Esophagus (tissue), 2 donors: ENCODE results near the gene TSPAN11. TPM values are rescaled to one million over a fixed set of nuclear protein-coding genes. Genes with fewer than 3 reads are reported as not detected.

Experiments
- H3K27ac ChIP-seq, 2 donors: one replicate each; pipeline ENCODE4 v1.5.1; 2013; ENCODE audit warnings: low read depth in 2 of 2, mild to moderate bottlenecking in 2 of 2, inconsistent platforms in 1 of 2, low read length in 1 of 2, moderate library complexity in 1 of 2
- H3K27me3 ChIP-seq, 2 donors: one replicate each; pipeline ENCODE4 v1.6.1; 2013; ENCODE audit warnings: low read length in 2 of 2, control low read depth in 1 of 2, mild to moderate bottlenecking in 1 of 2; ENCODE audit not compliant: insufficient read depth in 2 of 2, control insufficient read depth in 1 of 2
- H3K36me3 ChIP-seq, 2 donors: one replicate each; pipeline ENCODE4 v1.6.1; 2013; ENCODE audit warnings: low read length in 1 of 2; ENCODE audit not compliant: control insufficient read depth in 2 of 2, insufficient read depth in 2 of 2
- H3K4me1 ChIP-seq, 2 donors: one replicate each; pipeline ENCODE4 v1.6.1; 2013; ENCODE audit warnings: low read length in 1 of 2; ENCODE audit not compliant: control insufficient read depth in 2 of 2, insufficient read depth in 2 of 2
- H3K4me3 ChIP-seq, 2 donors: one replicate each; pipeline ENCODE4 v1.5.1; 2013; ENCODE audit warnings: low read length in 2 of 2, mild to moderate bottlenecking in 2 of 2, low read depth in 1 of 2, moderate library complexity in 1 of 2
- H3K9me3 ChIP-seq, 2 donors: one replicate each; pipeline ENCODE4 v1.6.1; 2013; ENCODE audit warnings: mild to moderate bottlenecking in 2 of 2, low read depth in 1 of 2, low read length in 1 of 2, moderate library complexity in 1 of 2; ENCODE audit not compliant: control insufficient read depth in 2 of 2, insufficient read depth in 1 of 2
- WGBS, 2 donors: extraction: QIAGEN DNeasy Blood & Tissue Kit; methylation state at CpG; one replicate each; pipeline ENCODE4 v1.1.7; 2013; 5-methylcytosine and 5-hydroxymethylcytosine counted together
- polyA plus RNA-seq, 2 donors: library from polyadenylated mRNA; stranded (reverse); fragments of 200-250 nt; gene quantifications; one replicate each; pipeline ENCODE4 v1.2.3, GENCODE V29; 2013
- donor health status: healthy with polysubstance abuse.
- donor health status: Bipolar disorder and iron deficiency.

Gene TSPAN11
- polyA plus RNA-seq, 2 donors = 0.29 to 0.42 TPM

DNA sequence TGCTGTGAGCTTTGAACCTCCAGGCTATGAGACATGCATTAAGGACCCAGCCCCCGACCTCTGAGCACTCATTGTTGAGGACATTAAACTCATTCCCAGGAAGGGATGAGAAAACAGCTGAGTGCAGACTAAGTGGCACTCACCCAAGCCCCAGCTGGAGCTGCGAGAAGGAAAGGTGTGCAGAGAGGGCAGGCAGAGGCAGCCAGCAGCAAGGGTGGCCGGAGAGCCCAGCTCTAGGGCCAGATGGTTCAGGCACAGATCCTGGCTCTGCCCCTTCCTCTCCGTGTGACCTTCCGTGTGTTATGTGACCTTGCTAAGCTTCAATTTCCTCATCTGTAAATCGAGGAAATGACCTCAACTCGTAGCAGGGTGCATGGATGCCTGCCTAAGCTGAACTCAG lies 3.7 kb downstream of the TSPAN11 start:
- peaks cover 0 to 4% of the 10 kb centered on the region in 2 donors for H3K27me3 ChIP-seq
- H3K27ac ChIP-seq = no peak overlapping the region
- H3K4me1 ChIP-seq = peaks cover 3 to 5% of the 10 kb centered on the region in 2 donors
- WGBS, 2 donors = 64 to 71% methylated on average over 7 of the region's 7 CpGs
- H3K4me3 ChIP-seq = no peak overlapping the region
- H3K9me3 ChIP-seq = no peaks in the 10 kb centered on the region
- no peaks in the 10 kb centered on the region for H3K36me3 ChIP-seq

DNA sequence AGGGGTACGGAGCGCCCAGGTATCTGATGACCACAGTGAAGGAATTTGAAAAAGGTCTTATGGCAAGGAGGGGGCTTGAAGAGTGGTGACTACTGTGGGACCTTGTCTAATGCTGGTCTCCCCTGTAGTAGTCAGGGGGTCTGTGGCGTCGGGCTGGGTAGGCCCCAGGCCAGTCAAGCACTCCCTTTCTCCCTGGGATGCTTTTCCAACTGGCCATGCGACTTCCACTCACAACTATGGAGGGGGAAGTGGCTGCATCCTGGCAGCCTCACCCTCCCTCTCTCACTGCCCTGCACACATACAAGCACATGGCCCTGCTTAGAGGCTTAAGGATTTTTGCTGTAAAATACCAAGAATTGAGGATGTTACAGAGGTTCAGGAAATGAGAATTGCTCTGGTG lies 4.1 kb downstream of the TSPAN11 start:
- H3K4me3 ChIP-seq = no peak overlapping the region
- H3K9me3 ChIP-seq = no peaks in the 10 kb centered on the region
- 84% methylated on average over 5 of the region's 5 CpGs for WGBS, 2 donors
- H3K36me3 ChIP-seq = no peaks in the 10 kb centered on the region
- H3K27ac ChIP-seq = no peak overlapping the region
- peaks cover 0 to 4% of the 10 kb centered on the region in 2 donors for H3K27me3 ChIP-seq
- peaks cover 3 to 5% of the 10 kb centered on the region in 2 donors for H3K4me1 ChIP-seq

GRCh38 chr12:30932881-30933280 lies 6.3 kb downstream of the TSPAN11 start:
- H3K27ac ChIP-seq = no peak overlapping the region
- no peaks in the 10 kb centered on the region for H3K36me3 ChIP-seq
- no peaks in the 10 kb centered on the region for H3K4me1 ChIP-seq
- peaks cover 0 to 4% of the 10 kb centered on the region in 2 donors for H3K27me3 ChIP-seq
- WGBS, 2 donors = 81 to 88% methylated on average over 3 of the region's 3 CpGs
- no peaks in the 10 kb centered on the region for H3K9me3 ChIP-seq
- H3K4me3 ChIP-seq = no peak overlapping the region

DNA sequence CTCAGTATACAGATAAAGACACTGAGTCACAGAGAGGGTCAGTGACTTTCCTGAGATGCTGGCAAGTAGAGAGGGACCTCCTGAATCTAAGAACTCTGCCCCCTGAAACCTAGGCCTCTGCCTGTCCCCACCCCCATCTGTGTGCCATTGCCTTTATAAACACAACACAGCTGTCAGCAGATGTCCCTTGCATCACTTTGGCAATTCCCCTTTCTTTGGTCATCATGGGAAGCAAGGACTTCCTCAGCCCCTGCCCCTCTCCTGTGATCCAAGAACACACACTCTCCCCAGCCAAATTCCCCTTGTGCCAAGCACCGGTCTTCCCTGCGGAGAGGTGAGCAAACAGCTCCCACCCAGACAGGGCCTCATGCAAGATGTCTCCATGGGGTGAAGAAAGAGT lies 8.3 kb downstream of the TSPAN11 start:
- H3K4me1 ChIP-seq = no peaks in the 10 kb centered on the region
- H3K9me3 ChIP-seq = no peaks in the 10 kb centered on the region
- H3K27ac ChIP-seq = no peak overlapping the region
- H3K4me3 ChIP-seq = no peak overlapping the region
- H3K27me3 ChIP-seq = no peaks in the 10 kb centered on the region
- no peaks in the 10 kb centered on the region for H3K36me3 ChIP-seq
- 90 to 100% methylated on average over 2 of the region's 2 CpGs for WGBS, 2 donors

DNA sequence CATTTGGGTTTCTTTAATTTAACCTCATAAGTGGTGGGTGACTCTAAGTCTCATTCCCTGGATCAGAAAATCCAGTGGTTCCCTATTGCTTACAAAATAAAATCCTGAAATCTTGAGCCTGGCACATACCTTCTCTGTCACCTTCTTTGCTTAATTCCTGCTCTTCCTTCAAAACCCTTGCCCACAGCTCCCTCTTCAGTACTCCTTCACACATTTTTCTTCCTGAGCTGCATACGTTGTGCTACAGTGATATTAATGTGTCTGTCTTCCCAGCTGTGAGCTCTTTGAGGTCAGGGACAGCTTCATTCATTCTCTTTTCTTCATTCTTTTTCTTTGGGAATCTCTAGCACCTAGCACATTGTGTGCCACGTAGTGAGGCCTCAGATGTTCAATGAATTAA lies 9.5 kb downstream of the TSPAN11 start:
- no peaks in the 10 kb centered on the region for H3K9me3 ChIP-seq
- no peaks in the 10 kb centered on the region for H3K36me3 ChIP-seq
- H3K27me3 ChIP-seq = no peaks in the 10 kb centered on the region
- WGBS, 2 donors = 29 to 40% methylated on average over 2 of the region's 2 CpGs
- no peaks in the 10 kb centered on the region for H3K4me1 ChIP-seq
- no peak overlapping the region for H3K27ac ChIP-seq
- H3K4me3 ChIP-seq = no peak overlapping the region

GRCh38 chr12:30939234-30939633 lies 12.7 kb downstream of the TSPAN11 start:
- Histone ChIP-seq H3K4me3 (no peak overlapping the region), H3K4me1 (no peaks in the 10 kb centered on the region), H3K27ac (no peak overlapping the region), H3K36me3 (no peaks in the 10 kb centered on the region), H3K9me3 (no peaks in the 10 kb centered on the region), H3K27me3 (no peaks in the 10 kb centered on the region)
- WGBS, 2 donors = 80 to 89% methylated on average over 4 of the region's 4 CpGs

DNA sequence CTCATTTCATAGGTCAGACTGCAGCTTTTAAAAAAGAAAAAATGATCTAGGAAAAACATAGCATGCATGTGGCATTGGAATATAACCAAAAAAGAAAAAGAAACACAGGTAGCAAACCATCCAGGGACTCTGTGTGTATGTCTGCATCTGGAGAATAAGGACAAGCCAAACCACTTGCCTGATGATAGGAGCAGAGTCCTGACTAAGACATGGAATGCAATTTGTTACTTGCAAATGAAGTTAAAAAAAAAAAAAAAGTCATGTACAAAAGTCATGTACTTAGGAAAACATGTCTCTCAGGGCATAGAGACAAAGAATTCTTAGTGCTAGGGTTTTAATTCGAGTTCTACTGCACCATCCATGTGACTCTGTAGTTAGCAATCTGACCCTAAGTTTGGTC lies 15.9 kb downstream of the TSPAN11 start:
- Histone ChIP-seq H3K4me3 (no peak overlapping the region), H3K27ac (no peak overlapping the region), H3K36me3 (no peaks in the 10 kb centered on the region), H3K4me1 (no peaks in the 10 kb centered on the region), H3K9me3 (no peaks in the 10 kb centered on the region), H3K27me3 (no peaks in the 10 kb centered on the region)
- 43 to 45% methylated on average over 1 of the region's 1 CpG for WGBS, 2 donors

DNA sequence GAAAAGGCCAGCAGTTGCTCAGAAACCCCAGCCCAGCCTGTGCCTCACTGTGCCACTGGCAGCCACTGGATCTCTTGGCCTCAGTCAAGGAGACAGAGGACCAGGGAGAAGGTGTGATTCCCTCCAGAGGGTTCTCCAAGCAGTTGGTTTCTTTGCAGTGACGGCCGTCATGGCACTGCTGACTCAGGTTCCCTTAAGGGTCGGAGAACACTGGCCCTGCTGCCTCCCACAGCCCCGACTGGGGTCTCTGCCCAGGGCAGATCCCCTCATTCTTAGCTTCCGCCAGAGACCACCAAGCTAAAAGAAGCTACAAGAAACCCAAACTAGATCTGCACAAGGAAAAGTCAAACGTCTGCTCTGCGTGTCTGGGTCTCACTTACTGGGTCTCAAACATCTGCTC lies 16.4 kb downstream of the TSPAN11 start:
- no peaks in the 10 kb centered on the region for H3K36me3 ChIP-seq
- H3K9me3 ChIP-seq = no peaks in the 10 kb centered on the region
- H3K27ac ChIP-seq = no peak overlapping the region
- no peaks in the 10 kb centered on the region for H3K4me1 ChIP-seq
- H3K4me3 ChIP-seq = no peak overlapping the region
- WGBS, 2 donors = 80 to 81% methylated on average over 7 of the region's 7 CpGs
- H3K27me3 ChIP-seq = no peaks in the 10 kb centered on the region

- Histone ChIP-seq H3K36me3 (no peaks in the 10 kb centered on the region), H3K27ac (no peak overlapping the region), H3K4me1 (no peaks in the 10 kb centered on the region), H3K4me3 (no peak overlapping the region), H3K9me3 (no peaks in the 10 kb centered on the region), H3K27me3 (no peaks in the 10 kb centered on the region)
- 88 to 90% methylated on average over 11 of the region's 11 CpGs for WGBS, 2 donors
Observed at GRCh38 chr12:30945443-30946164, 19.1 kb downstream of the TSPAN11 start.

DNA sequence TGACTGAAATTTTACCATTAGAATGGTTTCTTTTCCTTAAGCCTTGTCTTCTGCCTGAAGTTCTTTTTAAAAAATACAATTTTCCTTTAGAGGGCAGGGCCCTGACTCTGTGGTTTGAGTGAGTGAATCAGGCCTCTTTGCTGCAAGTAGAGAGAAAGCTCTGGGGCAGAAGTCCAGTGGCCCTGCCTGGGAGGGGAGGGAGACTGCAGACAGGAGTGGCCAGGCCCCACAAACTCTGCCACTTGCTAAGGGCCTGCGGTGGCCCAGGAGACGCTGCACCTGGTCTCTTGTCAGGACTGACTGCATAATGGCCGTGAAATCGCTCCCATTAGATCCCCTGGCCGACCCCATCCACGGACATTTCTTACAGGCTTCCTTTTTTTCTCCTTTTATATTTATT lies 25.5 kb downstream of the TSPAN11 start:
- Histone ChIP-seq H3K4me1 (peaks cover 0 to 3% of the 10 kb centered on the region in 2 donors), H3K36me3 (no peaks in the 10 kb centered on the region), H3K27ac (no peak overlapping the region), H3K27me3 (no peaks in the 10 kb centered on the region), H3K9me3 (no peaks in the 10 kb centered on the region), H3K4me3 (no peak overlapping the region)
- 89 to 90% methylated on average over 6 of the region's 6 CpGs for WGBS, 2 donors
